ENCODE results near the gene BRD3. TPM values are rescaled to one million over a fixed set of nuclear protein-coding genes. Genes with fewer than 3 reads are reported as not detected.

The BRD3 gene
- polyA plus RNA-seq, 1 donor (not counting 4 experiments of a cell fraction or from before 2014, with no cell fraction given): 3.3 TPM

DNA sequence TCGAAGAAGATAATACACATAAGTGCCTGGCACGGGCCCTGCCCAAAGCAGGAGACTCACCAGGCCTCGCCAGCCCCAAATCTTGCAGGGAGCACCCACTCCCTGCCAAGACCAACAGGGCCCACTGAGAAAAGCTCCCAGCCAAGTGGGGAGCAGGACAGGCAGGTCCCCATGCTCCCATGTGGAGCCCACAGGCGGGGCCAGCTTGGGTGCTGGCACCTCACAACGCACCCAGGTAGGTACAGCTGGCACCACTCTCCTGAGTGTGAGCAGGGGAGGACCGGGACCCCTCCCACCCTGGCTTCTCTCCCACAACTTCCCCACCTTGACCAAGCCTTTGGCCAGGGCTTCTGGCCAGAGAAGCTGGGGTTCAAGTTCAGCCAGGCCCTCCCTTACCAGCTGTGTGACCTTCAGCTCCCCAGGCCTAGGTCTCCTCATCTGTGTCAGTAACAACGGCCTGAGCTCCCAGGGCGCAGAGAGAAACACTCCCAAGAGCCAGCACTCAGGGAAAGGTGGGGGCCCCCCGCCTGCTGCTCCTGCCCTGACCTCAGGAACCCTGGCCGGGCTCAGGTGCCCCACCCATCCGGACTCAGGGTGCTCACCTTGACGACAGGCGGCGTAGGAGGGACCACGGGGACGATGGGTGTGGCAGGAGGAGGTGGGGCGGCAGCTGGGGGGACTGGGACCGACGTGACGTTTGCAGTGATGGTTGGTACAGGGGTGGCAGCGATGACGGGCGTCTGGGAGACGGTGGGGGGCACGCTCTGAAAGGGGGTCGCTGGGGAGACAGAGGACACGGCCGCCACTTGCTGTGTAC, 17.8 kb downstream of the BRD3 start:
- Histone ChIP-seq H3K27me3 (ENCODE audit: control insufficient read depth, extremely low read depth, insufficient read depth, low read length) (no peaks in the 10 kb centered on the region), H2AFZ (ENCODE audit: control insufficient read depth, low read length) (no peak overlapping the region), H3K9ac (ENCODE audit: control insufficient read depth, extremely low read depth, insufficient read depth, low read length) (no peak overlapping the region), H3K79me2 (ENCODE audit: control insufficient read depth, insufficient read depth, low read length) (peaks cover 13% of the 10 kb centered on the region), H4K20me1 (ENCODE audit: control insufficient read depth, extremely low read depth, insufficient read depth, low read length) (peaks cover 6% of the 10 kb centered on the region), H3K36me3 (ENCODE audit: control insufficient read depth in 2 of 2, extremely low read depth in 1 of 2, insufficient read depth in 2 of 2, low read length in 2 of 2) (peaks cover 15 to 17% of the 10 kb centered on the region in 2 experiments), H3K27ac (ENCODE audit: control insufficient read depth, insufficient read depth, low read length) (no peak overlapping the region), H3K9me3 (ENCODE audit: control insufficient read depth, low read depth, low read length) (no peaks in the 10 kb centered on the region), H3K4me2 (ENCODE audit: control insufficient read depth, extremely low read depth, insufficient read depth, low read depth, low read length) (no peak overlapping the region), H3K9me1 (ENCODE audit: control insufficient read depth, extremely low read depth, insufficient read depth, low read length) (no peaks in the 10 kb centered on the region), H3K4me3 (ENCODE audit: control insufficient read depth in 2 of 3, extremely low read depth in 1 of 3, insufficient read depth in 2 of 3, low read depth in 1 of 3, low read length in 3 of 3) (no peak overlapping the region), H3K4me1 (ENCODE audit: control insufficient read depth, extremely low read depth, insufficient read depth, low read length) (peaks cover 2% of the 10 kb centered on the region)
- DNase-seq (ENCODE audit: low read depth, low spot score) (no peak), FAIRE-seq (no peak)
- dilution Hi-C loops (cut with MboI; ENCODE audit: extremely low pct_ligation_motif_present, low sequenced_read_pairs): no loop called here
- TF ChIP-seq, protein P1, sequence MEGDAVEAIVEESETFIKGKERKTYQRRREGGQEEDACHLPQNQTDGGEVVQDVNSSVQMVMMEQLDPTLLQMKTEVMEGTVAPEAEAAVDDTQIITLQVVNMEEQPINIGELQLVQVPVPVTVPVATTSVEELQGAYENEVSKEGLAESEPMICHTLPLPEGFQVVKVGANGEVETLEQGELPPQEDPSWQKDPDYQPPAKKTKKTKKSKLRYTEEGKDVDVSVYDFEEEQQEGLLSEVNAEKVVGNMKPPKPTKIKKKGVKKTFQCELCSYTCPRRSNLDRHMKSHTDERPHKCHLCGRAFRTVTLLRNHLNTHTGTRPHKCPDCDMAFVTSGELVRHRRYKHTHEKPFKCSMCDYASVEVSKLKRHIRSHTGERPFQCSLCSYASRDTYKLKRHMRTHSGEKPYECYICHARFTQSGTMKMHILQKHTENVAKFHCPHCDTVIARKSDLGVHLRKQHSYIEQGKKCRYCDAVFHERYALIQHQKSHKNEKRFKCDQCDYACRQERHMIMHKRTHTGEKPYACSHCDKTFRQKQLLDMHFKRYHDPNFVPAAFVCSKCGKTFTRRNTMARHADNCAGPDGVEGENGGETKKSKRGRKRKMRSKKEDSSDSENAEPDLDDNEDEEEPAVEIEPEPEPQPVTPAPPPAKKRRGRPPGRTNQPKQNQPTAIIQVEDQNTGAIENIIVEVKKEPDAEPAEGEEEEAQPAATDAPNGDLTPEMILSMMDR (optimal IDR thresholded peaks at IDR 0.05 in 1 of 3, IDR thresholded peaks at IDR 0.05 in 1 of 3, conservative IDR thresholded peaks at IDR 0.05 in 1 of 3; ENCODE audit: extremely low read depth in 1 of 3, insufficient read depth in 2 of 3, low read length in 3 of 3): no peak
- TF ChIP-seq EZH2 (IDR thresholded peaks at IDR 0.05; ENCODE audit: low read length): no peak

DNA sequence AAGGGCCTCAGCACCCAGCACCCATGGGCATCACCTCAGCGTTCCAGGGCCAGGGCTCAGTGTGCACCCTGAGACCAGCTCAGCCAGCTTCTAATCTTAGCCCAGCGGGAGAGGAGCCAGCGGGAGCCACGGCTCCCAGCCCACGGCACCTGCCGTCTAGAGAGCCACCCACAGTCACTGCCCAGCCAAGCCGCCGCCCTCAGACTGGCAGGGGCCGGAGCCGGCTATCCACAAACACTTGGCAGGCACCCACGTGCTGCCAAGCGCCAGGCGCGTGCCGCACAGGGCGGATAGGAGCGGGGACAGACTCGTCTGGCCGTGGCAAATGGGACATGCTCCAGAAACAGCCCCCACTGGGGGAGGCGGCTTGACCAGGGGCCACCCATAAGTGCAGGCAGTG, 18.6 kb downstream of the BRD3 start:
- TF ChIP-seq EZH2 (IDR thresholded peaks at IDR 0.05; ENCODE audit: low read length): no peak
- no peak for FAIRE-seq

More for the DNA sequence above, 18.6 kb downstream of the BRD3 start:
- no peak for DNase-seq (ENCODE audit: low read depth, low spot score)
- peaks cover 3% of the 10 kb centered on the region for H4K20me1 ChIP-seq (ENCODE audit: control insufficient read depth, extremely low read depth, insufficient read depth, low read length)
- H3K36me3 ChIP-seq (ENCODE audit: control insufficient read depth in 2 of 2, extremely low read depth in 1 of 2, insufficient read depth in 2 of 2, low read length in 2 of 2): peaks cover 15 to 20% of the 10 kb centered on the region in 2 experiments
- H3K4me1 ChIP-seq (ENCODE audit: control insufficient read depth, extremely low read depth, insufficient read depth, low read length): no peaks in the 10 kb centered on the region
- no peak overlapping the region for H3K9ac ChIP-seq (ENCODE audit: control insufficient read depth, extremely low read depth, insufficient read depth, low read length)
- no peaks in the 10 kb centered on the region for H3K27me3 ChIP-seq (ENCODE audit: control insufficient read depth, extremely low read depth, insufficient read depth, low read length)
- H3K9me3 ChIP-seq (ENCODE audit: control insufficient read depth, low read depth, low read length): no peaks in the 10 kb centered on the region
- peaks cover 6% of the 10 kb centered on the region for H3K79me2 ChIP-seq (ENCODE audit: control insufficient read depth, insufficient read depth, low read length)
- no peak overlapping the region for H3K4me3 ChIP-seq (ENCODE audit: control insufficient read depth in 2 of 3, extremely low read depth in 1 of 3, insufficient read depth in 2 of 3, low read depth in 1 of 3, low read length in 3 of 3)
- H2AFZ ChIP-seq (ENCODE audit: control insufficient read depth, low read length): no peak overlapping the region
- no peak overlapping the region for H3K4me2 ChIP-seq (ENCODE audit: control insufficient read depth, extremely low read depth, insufficient read depth, low read depth, low read length)
- H3K27ac ChIP-seq (ENCODE audit: control insufficient read depth, insufficient read depth, low read length): no peak overlapping the region
- dilution Hi-C loops (cut with MboI; ENCODE audit: extremely low pct_ligation_motif_present, low sequenced_read_pairs): no loop called here
- H3K9me1 ChIP-seq (ENCODE audit: control insufficient read depth, extremely low read depth, insufficient read depth, low read length): no peaks in the 10 kb centered on the region
